Esophagus muscularis mucosa (tissue), 4 donors: ENCODE data around the gene NLRC3. TPM values are rescaled to one million over a fixed set of nuclear protein-coding genes. Genes with fewer than 3 reads are reported as not detected.

Source experiments
- DNase-seq: peaks from one replicate; pipeline ENCODE4 v3.0.0-alpha.2; 2017; ENCODE audit errors: extremely low spot score
- H3K27ac ChIP-seq, 4 donors: fragments of 200-600 bp; sonication (generic); replicated peaks in 1 of 4; 1 replicate in 3 of 4; 2 replicates in 1 of 4; pipeline ENCODE4 v1.5.1; 2016 to 2019; ENCODE audit warnings: mild to moderate bottlenecking in 1 of 4
- H3K27me3 ChIP-seq, 4 donors: fragments of 200-600 bp; sonication (generic); one replicate each; pipeline versions ENCODE4 v1.5.1 to v1.6.0; 2016 to 2019
- H3K36me3 ChIP-seq, 4 donors: fragments of 200-600 bp; sonication (generic); one replicate each; pipeline ENCODE4 v1.5.1; 2016 to 2019
- H3K4me1 ChIP-seq, 4 donors: fragments of 200-600 bp; sonication (generic); one replicate each; pipeline ENCODE4 v1.5.1; 2016 to 2019
- H3K4me3 ChIP-seq, 4 donors: fragments of 200-600 bp; sonication (generic); 1 replicate in 2 of 4; 2 replicates in 2 of 4; pipeline ENCODE4 v1.5.1; 2016 to 2019; ENCODE audit warnings: mild to moderate bottlenecking in 4 of 4, moderate library complexity in 1 of 4
- H3K9me3 ChIP-seq, 4 donors: fragments of 200-600 bp; sonication (generic); 1 replicate in 3 of 4; 2 replicates in 1 of 4; pipeline ENCODE4 v1.5.1; 2016 to 2019
- CTCF ChIP-seq, 3 experiments: fragments of 200-600 bp in 2 of 3; fragments of 450-650 bp in 1 of 3; sonication (generic) in 2 of 3; IDR thresholded peaks; one replicate each; pipeline ENCODE4 v1.5.1; 2017 to 2019; ENCODE audit warnings: antibody characterized with exemption in 3 of 3, mild to moderate bottlenecking in 2 of 3, moderate library complexity in 1 of 3
- EP300 ChIP-seq: sonication (generic); formaldehyde crosslinking; IDR thresholded peaks from one replicate; pipeline ENCODE4 v1.6.1; 2017; ENCODE audit warnings: antibody characterized with exemption
- POLR2A ChIP-seq: fragments of 450-650 bp; IDR thresholded peaks from one replicate; pipeline ENCODE4 v1.6.1; 2017; ENCODE audit warnings: antibody characterized with exemption, moderate library complexity, mild to moderate bottlenecking, low read depth
- POLR2AphosphoS5 ChIP-seq, 2 donors: sonication (generic); formaldehyde crosslinking; IDR thresholded peaks; one replicate each; pipeline ENCODE4 v1.6.1; 2017; ENCODE audit warnings: antibody characterized with exemption in 2 of 2
- WGBS: methylation state at CpG from one replicate; pipeline ENCODE4 v1.1.5; 2018; 5-methylcytosine and 5-hydroxymethylcytosine counted together
- intact Hi-C: fragments of 100-400 bp; cut with DNase I; formaldehyde crosslinking; loops from one replicate; pipeline ENCODE4 v1.15.1; 2023
- total RNA-seq, 4 donors: library from RNA; depleted of rRNA; stranded (reverse); fragments of >200 nt; gene quantifications; one replicate each; pipeline versions ENCODE4 v1.1.0 to v1.2.1, GENCODE V29; 2016

Gene NLRC3
- total RNA-seq, 4 donors from 2014 or later = 0.57 to 2.5 (median 0.95) TPM

DNA sequence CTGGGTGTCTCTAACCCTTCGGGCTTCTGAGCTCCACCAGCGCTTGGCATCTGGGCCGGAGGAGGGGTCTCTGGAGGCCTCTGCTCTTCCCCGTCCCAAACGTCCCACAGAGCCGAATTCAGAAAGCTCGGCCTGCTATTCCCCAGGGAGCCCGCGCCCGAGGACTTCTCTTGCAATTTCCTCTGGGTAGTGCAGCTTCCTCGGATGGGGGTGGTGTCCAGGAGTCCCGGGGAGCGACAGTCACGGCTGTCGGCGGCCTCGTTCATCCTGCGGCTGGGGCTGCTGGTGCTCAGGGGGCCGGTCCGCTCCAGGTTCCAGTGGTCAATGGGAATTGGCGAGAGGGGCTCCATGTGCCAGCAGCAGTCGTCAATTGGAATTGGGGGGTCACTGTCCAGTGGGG, 11.8 kb upstream of the NLRC3 start:
- 82% methylated on average over 18 of the region's 22 CpGs for WGBS
- Histone ChIP-seq H3K9me3 (no peaks in the 10 kb centered on the region), H3K4me1 (no peaks in the 10 kb centered on the region), H3K4me3 (no peak overlapping the region), H3K36me3 (peaks cover 5 to 65% (median 37%) of the 10 kb centered on the region in 4 donors), H3K27ac (no peak overlapping the region), H3K27me3 (no peaks in the 10 kb centered on the region)
- DNase-seq = no peak
- intact Hi-C loops = no loop called here
- no peak for TF ChIP-seq CTCF (IDR thresholded peaks at IDR 0.05)
- no peak for TF ChIP-seq POLR2AphosphoS5 (IDR thresholded peaks at IDR 0.05)
- no peak for TF ChIP-seq POLR2A
- no peak for TF ChIP-seq EP300

- DNase-seq = no peak
- WGBS = 93% methylated on average over 9 of the region's 15 CpGs
- Histone ChIP-seq H3K4me1 (no peaks in the 10 kb centered on the region), H3K36me3 (peaks cover 5 to 74% (median 46%) of the 10 kb centered on the region in 4 donors), H3K27me3 (no peaks in the 10 kb centered on the region), H3K27ac (no peak overlapping the region), H3K4me3 (no peak overlapping the region), H3K9me3 (no peaks in the 10 kb centered on the region)
- intact Hi-C loops = no loop called here
- TF ChIP-seq POLR2AphosphoS5 (IDR thresholded peaks at IDR 0.05) = no peak
- TF ChIP-seq EP300 = no peak
- TF ChIP-seq POLR2A = no peak
- no peak for TF ChIP-seq CTCF (IDR thresholded peaks at IDR 0.05)
These were observed 10.4 kb upstream of the NLRC3 start for GRCh38 chr16:3587547-3588110.

- TF ChIP-seq EP300 (no peak), POLR2A (no peak), CTCF (IDR thresholded peaks at IDR 0.05) (no peak), POLR2AphosphoS5 (IDR thresholded peaks at IDR 0.05) (no peak)
- intact Hi-C loops = no loop called here
- peaks cover 0 to 14% (median 0%) of the 10 kb centered on the region in 4 donors for H3K27me3 ChIP-seq
- no peak for DNase-seq
- no peak overlapping the region for H3K4me3 ChIP-seq
- H3K9me3 ChIP-seq = no peaks in the 10 kb centered on the region
- WGBS = 95% methylated on average over 4 of the region's 8 CpGs
- peaks cover 0 to 7% (median 0%) of the 10 kb centered on the region in 4 donors for H3K4me1 ChIP-seq
- no peak overlapping the region for H3K27ac ChIP-seq
- H3K36me3 ChIP-seq = peaks cover 8 to 52% (median 36%) of the 10 kb centered on the region in 4 donors
These were observed 7.2 kb upstream of the NLRC3 start for GRCh38 chr16:3584412-3584811.

DNA sequence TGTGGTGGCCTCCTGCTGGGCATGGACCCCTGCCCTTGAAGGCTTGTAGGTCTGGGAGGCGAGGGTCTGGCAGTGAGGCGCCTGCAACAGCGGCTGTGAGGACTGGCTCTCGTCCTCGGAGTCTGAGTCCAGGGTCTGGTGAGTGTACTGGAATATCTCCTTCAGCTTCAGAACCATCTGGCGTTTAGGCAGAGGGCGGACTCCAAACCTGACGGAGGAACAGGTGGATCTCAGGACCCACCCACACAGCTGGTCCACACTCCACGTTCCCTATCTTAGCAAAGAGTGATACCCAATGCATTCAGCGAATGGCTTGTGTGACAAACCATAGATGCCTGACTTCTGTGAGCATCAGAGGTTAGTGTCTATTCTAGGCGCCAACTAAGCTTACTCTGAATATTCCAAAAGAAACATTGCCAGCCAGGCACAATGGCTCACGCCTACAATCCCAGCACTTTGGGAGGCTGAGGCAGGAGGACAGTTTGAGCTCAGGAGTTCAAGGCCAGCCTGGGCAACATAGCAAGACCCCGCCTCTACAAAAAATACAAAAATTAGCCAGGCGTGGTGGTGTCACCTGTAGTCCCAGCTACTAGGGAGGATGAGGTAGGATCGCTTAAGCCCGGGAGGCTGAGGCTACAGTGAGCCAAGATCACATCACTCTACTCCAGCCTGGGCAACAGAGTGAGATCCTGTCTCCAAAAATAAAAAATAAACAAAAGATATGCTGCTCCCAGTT, 6.3 kb upstream of the NLRC3 start:
- WGBS = 93% methylated on average over 9 of the region's 16 CpGs
- TF ChIP-seq POLR2A (no peak), CTCF (IDR thresholded peaks at IDR 0.05) (no peak), EP300 (no peak), POLR2AphosphoS5 (IDR thresholded peaks at IDR 0.05) (no peak)
- Histone ChIP-seq H3K36me3 (peaks cover 8 to 43% (median 32%) of the 10 kb centered on the region in 4 donors), H3K27ac (no peak overlapping the region), H3K4me1 (peaks cover 0 to 14% (median 1%) of the 10 kb centered on the region in 4 donors), H3K4me3 (no peak overlapping the region), H3K27me3 (peaks cover 0 to 24% (median 4%) of the 10 kb centered on the region in 4 donors), H3K9me3 (no peaks in the 10 kb centered on the region)
- DNase-seq = no peak
- intact Hi-C loops = no loop called here
